Measurements from ENCODE around the gene LRP1.

DNA sequence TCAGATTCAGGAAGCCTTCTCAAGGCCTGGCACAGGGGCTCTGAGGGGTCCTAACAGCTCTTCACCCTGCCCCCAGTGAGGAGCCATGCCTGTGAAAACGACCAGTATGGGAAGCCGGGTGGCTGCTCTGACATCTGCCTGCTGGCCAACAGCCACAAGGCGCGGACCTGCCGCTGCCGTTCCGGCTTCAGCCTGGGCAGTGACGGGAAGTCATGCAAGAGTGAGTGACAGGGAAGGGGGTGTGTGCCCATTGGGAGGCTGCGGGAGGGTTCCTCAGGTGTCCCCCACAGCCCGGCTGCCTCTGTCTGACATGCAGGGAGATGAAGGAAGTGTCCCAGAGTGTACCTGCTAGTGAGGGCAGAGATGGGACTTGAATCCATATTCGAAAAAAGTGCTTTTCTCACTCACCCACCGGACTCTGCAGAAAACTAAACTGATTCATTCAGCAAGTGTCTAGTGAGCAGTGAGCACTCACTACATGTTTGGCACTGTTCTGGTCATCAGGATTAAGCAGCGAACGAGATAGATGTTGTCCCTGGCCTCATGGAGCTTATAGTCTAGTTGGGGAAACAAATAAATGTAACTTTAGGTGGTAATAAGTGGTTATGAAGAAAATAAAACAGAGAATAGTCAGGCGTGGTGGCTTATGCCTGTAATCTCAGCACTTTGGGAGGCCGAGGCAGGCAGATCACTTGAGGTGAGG lies 28.6 kb downstream of the LRP1 start:
- TF ChIP-seq, protein P1, sequence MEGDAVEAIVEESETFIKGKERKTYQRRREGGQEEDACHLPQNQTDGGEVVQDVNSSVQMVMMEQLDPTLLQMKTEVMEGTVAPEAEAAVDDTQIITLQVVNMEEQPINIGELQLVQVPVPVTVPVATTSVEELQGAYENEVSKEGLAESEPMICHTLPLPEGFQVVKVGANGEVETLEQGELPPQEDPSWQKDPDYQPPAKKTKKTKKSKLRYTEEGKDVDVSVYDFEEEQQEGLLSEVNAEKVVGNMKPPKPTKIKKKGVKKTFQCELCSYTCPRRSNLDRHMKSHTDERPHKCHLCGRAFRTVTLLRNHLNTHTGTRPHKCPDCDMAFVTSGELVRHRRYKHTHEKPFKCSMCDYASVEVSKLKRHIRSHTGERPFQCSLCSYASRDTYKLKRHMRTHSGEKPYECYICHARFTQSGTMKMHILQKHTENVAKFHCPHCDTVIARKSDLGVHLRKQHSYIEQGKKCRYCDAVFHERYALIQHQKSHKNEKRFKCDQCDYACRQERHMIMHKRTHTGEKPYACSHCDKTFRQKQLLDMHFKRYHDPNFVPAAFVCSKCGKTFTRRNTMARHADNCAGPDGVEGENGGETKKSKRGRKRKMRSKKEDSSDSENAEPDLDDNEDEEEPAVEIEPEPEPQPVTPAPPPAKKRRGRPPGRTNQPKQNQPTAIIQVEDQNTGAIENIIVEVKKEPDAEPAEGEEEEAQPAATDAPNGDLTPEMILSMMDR (IDR thresholded peaks at IDR 0.05; ENCODE audit: insufficient read depth, low read length) = no peak
- TF ChIP-seq POLR2AphosphoS5 (IDR thresholded peaks at IDR 0.05; ENCODE audit: low read depth) (no peak), REST (IDR thresholded peaks at IDR 0.05; ENCODE audit: insufficient replicate concordance, low read depth) (no peak), GABPA (IDR thresholded peaks at IDR 0.05; ENCODE audit: low read depth) (no peak)
